IPS-18c (cell line): ENCODE data around the gene TRIM13.
"Not testable (repeated sequence)": the region's sequence is repeated elsewhere in the genome, so short reads cannot be mapped to it uniquely, and the experiment has no call there.

Source experiments
- H3K4me3 ChIP-seq: 2 replicates; pipeline ENCODE4 v1.7.0; 2013; ENCODE audit warnings: low read depth, mild to moderate bottlenecking, low read length, moderate library complexity; ENCODE audit not compliant: insufficient read depth
- H3K9me3 ChIP-seq: one replicate; pipeline ENCODE4 v1.6.1; 2013; ENCODE audit warnings: mild to moderate bottlenecking, low read length, moderate library complexity; ENCODE audit not compliant: control insufficient read depth, insufficient read depth

Gene TRIM13

GRCh38 chr13:50026788-50027473 is 30.1 kb downstream of the TRIM13 start:
- Histone ChIP-seq H3K9me3 (no peaks in the 10 kb centered on the region), H3K4me3 (no peak overlapping the region)

GRCh38 chr13:50030315-50030714 is 33.5 kb downstream of the TRIM13 start:
- Histone ChIP-seq H3K4me3 (no peak overlapping the region), H3K9me3 (no peaks in the 10 kb centered on the region)

- Histone ChIP-seq H3K4me3 (no peak overlapping the region), H3K9me3 (no peaks in the 10 kb centered on the region)
Measured at GRCh38 chr13:50033725-50034124, 36.9 kb downstream of the TRIM13 start.

- Histone ChIP-seq H3K9me3 (no peaks in the 10 kb centered on the region), H3K4me3 (no peak overlapping the region)
Measured at GRCh38 chr13:50037788-50038187, 40.9 kb downstream of the TRIM13 start.

GRCh38 chr13:50038266-50038665 is 41.4 kb downstream of the TRIM13 start:
- H3K4me3 ChIP-seq, result no peak overlapping the region
- H3K9me3 ChIP-seq, result no peaks in the 10 kb centered on the region

GRCh38 chr13:50052478-50052877 is 55.6 kb downstream of the TRIM13 start:
- Histone ChIP-seq H3K4me3 (no peak overlapping the region), H3K9me3 (no peaks in the 10 kb centered on the region)

- no peaks in the 10 kb centered on the region for H3K9me3 ChIP-seq
- no peak overlapping the region for H3K4me3 ChIP-seq
Measured at GRCh38 chr13:50053844-50054243, 57.0 kb downstream of the TRIM13 start.

GRCh38 chr13:50055454-50055853 is 58.6 kb downstream of the TRIM13 start:
- H3K9me3 ChIP-seq, result no peaks in the 10 kb centered on the region
- H3K4me3 ChIP-seq, result no peak overlapping the region

GRCh38 chr13:50060718-50061117 is 63.9 kb downstream of the TRIM13 start:
- Histone ChIP-seq H3K4me3 (no peak overlapping the region), H3K9me3 (no peaks in the 10 kb centered on the region)

- H3K9me3 ChIP-seq, H3K4me3 ChIP-seq: not testable (repeated sequence)
Measured at GRCh38 chr13:50062336-50062735, 65.5 kb downstream of the TRIM13 start.

GRCh38 chr13:50065712-50066111 is 68.9 kb downstream of the TRIM13 start:
- H3K4me3 ChIP-seq, result no peak overlapping the region
- H3K9me3 ChIP-seq, result no peaks in the 10 kb centered on the region
